DND-41 (cell line): ENCODE measurements around the gene PRICKLE2.

Experiments used
- EZH2 ChIP-seq: IDR thresholded peaks from 3 replicates; pipeline ENCODE4 v1.6.1; 2012; ENCODE audit warnings: borderline replicate concordance, low read depth, mild to moderate bottlenecking, moderate library complexity, low read length, inconsistent platforms; ENCODE audit not compliant: severe bottlenecking
- TF ChIP-seq, protein P1 (sequence below): IDR thresholded peaks from 2 replicates; pipeline ENCODE4 v1.5.1; 2012; ENCODE audit warnings: borderline replicate concordance, low read length, moderate library complexity, mild to moderate bottlenecking; ENCODE audit not compliant: poor library complexity, severe bottlenecking; ENCODE audit errors: extremely low read depth

DNA sequence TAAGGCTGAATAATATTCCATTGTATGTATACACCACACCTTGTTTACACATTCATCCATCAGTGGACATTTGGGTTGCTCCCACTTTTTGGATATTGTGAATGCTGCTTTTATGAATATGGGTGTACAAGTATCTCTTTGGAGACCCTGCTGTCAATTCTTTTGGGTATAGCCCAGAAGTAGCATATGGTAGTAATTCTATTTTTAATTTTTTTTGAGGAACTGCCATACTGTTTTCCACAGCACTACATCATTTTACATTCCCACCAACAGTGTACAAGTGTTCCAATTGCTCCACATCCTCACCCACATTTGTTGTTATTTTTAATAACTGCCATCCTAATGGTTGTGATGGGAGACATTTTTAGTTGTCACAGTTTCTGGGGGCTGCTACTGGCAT lies 132.1 kb downstream of the PRICKLE2 start:
- TF ChIP-seq, protein P1, sequence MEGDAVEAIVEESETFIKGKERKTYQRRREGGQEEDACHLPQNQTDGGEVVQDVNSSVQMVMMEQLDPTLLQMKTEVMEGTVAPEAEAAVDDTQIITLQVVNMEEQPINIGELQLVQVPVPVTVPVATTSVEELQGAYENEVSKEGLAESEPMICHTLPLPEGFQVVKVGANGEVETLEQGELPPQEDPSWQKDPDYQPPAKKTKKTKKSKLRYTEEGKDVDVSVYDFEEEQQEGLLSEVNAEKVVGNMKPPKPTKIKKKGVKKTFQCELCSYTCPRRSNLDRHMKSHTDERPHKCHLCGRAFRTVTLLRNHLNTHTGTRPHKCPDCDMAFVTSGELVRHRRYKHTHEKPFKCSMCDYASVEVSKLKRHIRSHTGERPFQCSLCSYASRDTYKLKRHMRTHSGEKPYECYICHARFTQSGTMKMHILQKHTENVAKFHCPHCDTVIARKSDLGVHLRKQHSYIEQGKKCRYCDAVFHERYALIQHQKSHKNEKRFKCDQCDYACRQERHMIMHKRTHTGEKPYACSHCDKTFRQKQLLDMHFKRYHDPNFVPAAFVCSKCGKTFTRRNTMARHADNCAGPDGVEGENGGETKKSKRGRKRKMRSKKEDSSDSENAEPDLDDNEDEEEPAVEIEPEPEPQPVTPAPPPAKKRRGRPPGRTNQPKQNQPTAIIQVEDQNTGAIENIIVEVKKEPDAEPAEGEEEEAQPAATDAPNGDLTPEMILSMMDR = no peak
- no peak for TF ChIP-seq EZH2
